Upper lobe of right lung (tissue), 1 donor: ENCODE data around the gene CARD18. TPM values are rescaled to one million over a fixed set of nuclear protein-coding genes. Genes with fewer than 3 reads are reported as not detected.

Experiments used
- ATAC-seq: fragments of 200-7000 bp; cut with Tn5 transposase; one replicate; pipeline ENCODE4 v1.9.1; 2020; ENCODE audit warnings: mild to moderate bottlenecking, moderate library complexity
- DNase-seq: peaks from one replicate; pipeline ENCODE4 v3.0.0-alpha.2; 2020
- H3K27ac ChIP-seq: fragments of 200-600 bp; one replicate; pipeline ENCODE4 v1.8.0; 2022
- H3K27me3 ChIP-seq: fragments of 200-600 bp; one replicate; pipeline ENCODE4 v1.8.0; 2022; ENCODE audit warnings: mild to moderate bottlenecking
- H3K36me3 ChIP-seq: fragments of 200-600 bp; one replicate; pipeline ENCODE4 v1.8.0; 2022
- H3K4me1 ChIP-seq: fragments of 200-600 bp; one replicate; pipeline ENCODE4 v1.8.0; 2022
- H3K4me3 ChIP-seq: fragments of 200-600 bp; one replicate; pipeline ENCODE4 v1.8.0; 2022; ENCODE audit warnings: mild to moderate bottlenecking
- H3K9me3 ChIP-seq: fragments of 200-600 bp; one replicate; pipeline ENCODE4 v1.8.0; 2022
- intact Hi-C: fragments of 100-400 bp; cut with DNase I; formaldehyde crosslinking; loops from one replicate; pipeline ENCODE4 v1.11.0; 2022
- total RNA-seq: library from RNA; stranded (reverse); fragmentation: NEBNext Ultra II Directional; extraction: Animal tissue kit (Norgen Biotek cat#: 25700); gene quantifications from one replicate; pipeline ENCODE4 v1.2.1, GENCODE V29; 2021
- TF ChIP-seq, protein P1 (sequence below): fragments of 200-600 bp; IDR thresholded peaks from one replicate; pipeline ENCODE4 v1.8.0; 2022; ENCODE audit warnings: antibody characterized with exemption
- donor health status: DM: no; HTN: yes; CAD: no; lungs with severe emphysema.

The CARD18 gene
- total RNA-seq, 1 donor from 2014 or later: not detected

DNA sequence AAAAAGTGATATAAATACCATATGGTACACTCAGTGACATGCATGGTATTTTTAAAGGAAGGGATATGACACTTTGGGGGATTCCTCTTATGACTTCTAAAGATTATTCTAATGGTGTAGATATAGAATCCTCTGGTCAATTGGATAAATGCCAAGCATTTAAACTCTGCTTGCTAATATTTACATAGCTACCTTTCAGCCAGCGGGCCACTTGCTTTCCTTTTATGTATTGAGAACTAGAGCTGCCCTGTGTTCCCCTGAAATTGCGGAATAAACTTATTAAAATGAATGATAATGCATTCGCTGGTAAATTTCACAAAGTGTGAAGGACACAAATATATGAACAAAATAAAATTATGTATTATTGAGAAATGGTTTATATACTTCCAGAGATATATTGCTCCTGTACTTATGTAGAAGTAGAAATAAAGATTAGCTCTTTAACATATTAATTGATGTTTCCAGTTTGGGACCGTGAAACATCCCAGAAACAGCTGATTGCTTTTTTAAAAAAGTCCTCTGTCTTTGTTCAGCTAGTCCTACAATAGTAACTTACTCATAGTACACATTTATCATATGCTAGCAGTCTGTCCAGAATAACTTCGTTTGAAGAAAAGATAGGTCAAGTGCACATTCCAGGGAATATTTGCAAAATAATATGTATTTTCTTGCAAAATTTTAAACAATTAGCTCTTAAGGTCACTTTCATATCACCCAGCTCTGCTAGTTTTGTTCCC, 40.1 kb upstream of the CARD18 start:
- intact Hi-C loops: no loop called here
- Histone ChIP-seq H3K27ac (no peak overlapping the region), H3K4me1 (no peaks in the 10 kb centered on the region), H3K36me3 (no peaks in the 10 kb centered on the region), H3K27me3 (no peaks in the 10 kb centered on the region), H3K4me3 (no peak overlapping the region), H3K9me3 (no peaks in the 10 kb centered on the region)
- TF ChIP-seq, protein P1, sequence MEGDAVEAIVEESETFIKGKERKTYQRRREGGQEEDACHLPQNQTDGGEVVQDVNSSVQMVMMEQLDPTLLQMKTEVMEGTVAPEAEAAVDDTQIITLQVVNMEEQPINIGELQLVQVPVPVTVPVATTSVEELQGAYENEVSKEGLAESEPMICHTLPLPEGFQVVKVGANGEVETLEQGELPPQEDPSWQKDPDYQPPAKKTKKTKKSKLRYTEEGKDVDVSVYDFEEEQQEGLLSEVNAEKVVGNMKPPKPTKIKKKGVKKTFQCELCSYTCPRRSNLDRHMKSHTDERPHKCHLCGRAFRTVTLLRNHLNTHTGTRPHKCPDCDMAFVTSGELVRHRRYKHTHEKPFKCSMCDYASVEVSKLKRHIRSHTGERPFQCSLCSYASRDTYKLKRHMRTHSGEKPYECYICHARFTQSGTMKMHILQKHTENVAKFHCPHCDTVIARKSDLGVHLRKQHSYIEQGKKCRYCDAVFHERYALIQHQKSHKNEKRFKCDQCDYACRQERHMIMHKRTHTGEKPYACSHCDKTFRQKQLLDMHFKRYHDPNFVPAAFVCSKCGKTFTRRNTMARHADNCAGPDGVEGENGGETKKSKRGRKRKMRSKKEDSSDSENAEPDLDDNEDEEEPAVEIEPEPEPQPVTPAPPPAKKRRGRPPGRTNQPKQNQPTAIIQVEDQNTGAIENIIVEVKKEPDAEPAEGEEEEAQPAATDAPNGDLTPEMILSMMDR: no peak
- ATAC-seq (no peak), DNase-seq (no peak)

DNA sequence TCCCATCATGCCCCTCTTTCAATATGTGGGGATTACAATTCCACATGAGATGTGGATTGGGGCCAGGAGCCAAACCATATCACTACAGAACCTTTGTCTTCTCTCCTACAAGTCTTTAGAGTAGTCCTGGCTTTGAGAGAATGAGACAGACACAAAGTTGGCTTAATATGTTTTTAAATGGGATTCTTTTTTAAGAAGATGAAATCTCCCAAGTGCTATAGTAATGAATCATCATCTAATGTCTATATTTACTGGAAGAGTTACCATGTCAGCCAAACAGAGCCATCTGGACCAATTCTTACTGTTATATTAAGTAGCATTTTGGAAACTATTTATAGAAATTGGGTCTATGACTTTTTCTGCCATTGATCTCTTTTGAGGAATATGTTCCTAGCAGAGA, 38.1 kb upstream of the CARD18 start:
- no peaks in the 10 kb centered on the region for H3K9me3 ChIP-seq
- DNase-seq (no peak), ATAC-seq (no peak)
- H3K27me3 ChIP-seq: no peaks in the 10 kb centered on the region
- intact Hi-C loops: no loop called here
- no peak overlapping the region for H3K27ac ChIP-seq
- H3K4me1 ChIP-seq: no peaks in the 10 kb centered on the region
- TF ChIP-seq, protein P1: no peak
- H3K36me3 ChIP-seq: no peaks in the 10 kb centered on the region
- H3K4me3 ChIP-seq: no peak overlapping the region

DNA sequence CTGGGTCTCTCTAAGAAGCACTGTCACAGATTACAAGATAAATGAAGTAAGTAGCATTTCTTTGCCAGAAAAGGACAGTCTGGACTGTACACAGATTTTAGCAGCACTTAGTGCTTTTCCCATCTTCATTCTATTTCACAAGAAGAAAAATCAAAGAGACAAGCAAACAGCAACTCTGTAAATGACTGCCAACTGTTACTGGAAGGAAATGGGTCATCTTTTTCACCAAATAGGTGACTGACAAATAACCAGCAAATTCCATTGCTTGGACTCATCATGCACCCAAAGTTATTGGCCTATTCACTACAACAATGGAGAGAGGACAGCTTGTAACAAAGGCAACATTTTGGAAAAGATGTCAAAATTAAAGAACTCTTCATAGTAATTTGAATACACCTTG, 28.9 kb upstream of the CARD18 start:
- H3K36me3 ChIP-seq: no peaks in the 10 kb centered on the region
- DNase-seq (no peak), ATAC-seq (no peak)
- TF ChIP-seq, protein P1: no peak
- no peak overlapping the region for H3K4me3 ChIP-seq
- no peaks in the 10 kb centered on the region for H3K9me3 ChIP-seq
- no peaks in the 10 kb centered on the region for H3K27me3 ChIP-seq
- H3K4me1 ChIP-seq: no peaks in the 10 kb centered on the region
- H3K27ac ChIP-seq: no peak overlapping the region
- intact Hi-C loops: no loop called here

DNA sequence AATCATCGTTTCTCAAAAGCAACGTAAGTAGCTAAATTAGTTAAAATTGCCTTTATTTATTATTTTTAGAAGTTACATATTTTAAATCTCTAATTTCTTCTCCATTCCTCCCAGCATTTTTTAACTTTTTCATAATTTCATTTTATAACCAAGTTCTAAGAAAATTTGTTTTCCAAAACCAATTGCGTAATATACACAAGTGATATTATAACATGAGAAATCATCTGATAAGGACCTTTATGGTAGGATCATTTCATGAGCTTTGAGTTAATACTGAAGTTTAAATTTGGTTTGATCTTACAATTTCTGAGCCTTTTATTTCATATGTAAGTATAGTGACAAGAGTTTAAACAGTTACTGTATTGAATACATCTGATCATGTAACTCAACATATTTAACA, 27.7 kb upstream of the CARD18 start:
- DNase-seq (no peak), ATAC-seq (no peak)
- intact Hi-C loops: no loop called here
- Histone ChIP-seq H3K4me1 (no peaks in the 10 kb centered on the region), H3K9me3 (no peaks in the 10 kb centered on the region), H3K36me3 (no peaks in the 10 kb centered on the region), H3K27ac (no peak overlapping the region), H3K27me3 (no peaks in the 10 kb centered on the region), H3K4me3 (no peak overlapping the region)
- TF ChIP-seq, protein P1: no peak

DNA sequence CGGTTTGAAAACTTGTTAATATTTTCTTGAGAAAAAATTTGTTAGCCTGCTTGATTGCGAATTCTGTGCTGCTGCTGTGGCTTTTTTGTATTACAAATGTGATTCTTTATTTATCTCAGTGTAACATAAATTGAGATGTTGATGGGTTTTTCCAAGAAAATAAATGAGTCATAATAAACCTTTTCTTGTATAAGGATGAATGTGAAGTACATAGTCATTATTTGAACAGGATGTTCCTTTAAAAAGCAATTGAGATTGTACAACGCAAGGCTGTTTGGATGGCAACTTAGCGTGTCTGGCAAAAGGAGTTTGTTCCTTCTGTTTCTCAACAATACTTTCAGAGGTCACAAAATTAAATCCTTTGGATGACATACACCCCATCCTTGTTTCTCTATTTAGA, 24.6 kb upstream of the CARD18 start:
- H3K36me3 ChIP-seq: no peaks in the 10 kb centered on the region
- intact Hi-C loops: no loop called here
- TF ChIP-seq, protein P1: no peak
- H3K4me1 ChIP-seq: no peaks in the 10 kb centered on the region
- no peaks in the 10 kb centered on the region for H3K27me3 ChIP-seq
- no peak overlapping the region for H3K4me3 ChIP-seq
- H3K9me3 ChIP-seq: no peaks in the 10 kb centered on the region
- no peak overlapping the region for H3K27ac ChIP-seq
- ATAC-seq (no peak), DNase-seq (no peak)

DNA sequence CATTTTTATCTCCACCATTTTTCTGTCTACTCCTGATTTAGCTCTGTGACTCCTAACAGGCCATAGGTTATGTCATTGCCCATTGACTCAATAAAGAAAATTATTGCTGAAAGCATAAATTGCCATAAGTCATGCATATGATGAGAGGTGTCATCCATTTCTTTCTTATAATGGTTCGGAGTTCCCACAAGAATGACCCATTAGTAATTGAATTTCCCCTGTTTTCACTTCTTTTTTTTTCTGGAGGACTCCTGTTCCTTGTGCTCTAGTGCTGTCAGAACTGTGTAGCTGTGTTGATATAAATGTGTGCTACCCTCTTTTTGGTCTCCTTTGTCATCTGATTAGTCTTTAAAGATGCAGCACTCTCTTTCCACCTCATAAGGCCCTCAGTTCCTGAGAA, 22.9 kb upstream of the CARD18 start:
- Histone ChIP-seq H3K27me3 (no peaks in the 10 kb centered on the region), H3K4me1 (no peaks in the 10 kb centered on the region), H3K9me3 (no peaks in the 10 kb centered on the region), H3K4me3 (no peak overlapping the region), H3K36me3 (no peaks in the 10 kb centered on the region), H3K27ac (no peak overlapping the region)
- TF ChIP-seq, protein P1: no peak
- intact Hi-C loops: no loop called here
- no peak for DNase-seq
- ATAC-seq: no peak
